ENCODE data around the gene NT5C3A. TPM values are rescaled to one million over a fixed set of nuclear protein-coding genes. Genes with fewer than 3 reads are reported as not detected.

Gene NT5C3A
- total and polyA plus RNA-seq, 2 donors, result 33.0 to 50.0 TPM

GRCh38 chr7:33087356-33087755 lies 24.8 kb upstream of the NT5C3A start:
- WGBS, result 44% methylated on average over 2 of the region's 2 CpGs
- no peak for DNase-seq (ENCODE audit: low read depth in 6 of 9, low spot score in 9 of 9)
- H3K4me3 ChIP-seq (ENCODE audit: low read length in 2 of 2), result no peak overlapping the region

DNA sequence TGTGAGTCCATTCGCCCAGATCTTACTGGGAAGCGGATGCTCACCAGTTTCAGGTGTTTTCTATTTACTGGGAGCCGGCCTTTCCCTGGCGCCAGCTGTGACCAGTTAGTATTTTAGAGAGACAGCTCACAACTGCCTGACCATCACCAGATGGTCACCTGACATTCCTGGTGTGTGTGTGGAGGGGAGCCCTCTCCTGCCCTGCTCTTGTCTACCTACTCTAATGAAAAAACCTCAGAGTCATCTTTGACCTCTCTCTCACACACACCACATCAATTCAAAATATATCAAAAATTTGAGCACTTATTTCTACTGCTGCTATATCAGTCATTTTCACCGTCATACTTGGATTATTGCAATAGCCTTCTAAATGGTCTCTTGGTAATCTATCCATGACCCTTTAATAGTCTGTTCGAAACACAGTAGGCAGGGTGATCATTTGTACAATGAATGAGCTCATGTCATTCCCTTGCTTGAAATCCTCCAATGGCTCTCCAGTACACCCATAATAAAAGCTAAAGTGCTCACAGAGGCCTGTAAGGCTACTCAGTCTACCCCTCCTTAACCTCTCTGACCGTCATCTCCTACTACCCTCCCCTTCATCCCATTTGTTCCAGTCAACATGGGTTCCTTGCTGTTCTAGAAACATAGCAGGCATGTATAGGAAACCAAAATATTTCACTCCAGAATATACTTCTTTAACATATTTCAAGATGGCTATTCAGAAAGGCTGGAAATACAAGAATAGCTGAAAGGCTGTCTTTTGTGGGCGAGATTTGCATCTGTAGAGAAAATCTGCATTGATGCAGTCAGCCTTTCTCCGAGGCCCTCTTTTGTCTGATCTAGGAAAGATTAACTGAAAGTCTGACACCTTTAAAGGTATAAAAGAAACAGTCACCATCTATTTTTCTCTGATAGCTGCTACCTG lies 17.5 kb upstream of the NT5C3A start:
- 95% methylated on average over 9 of the region's 9 CpGs for WGBS
- no peaks in the 10 kb centered on the region for H3K9me3 ChIP-seq (ENCODE audit: control insufficient read depth in 2 of 2, insufficient read depth in 1 of 2, low read length in 1 of 2)
- peaks cover 0 to 4% of the 10 kb centered on the region in 2 donors for H3K4me1 ChIP-seq (ENCODE audit: control insufficient read depth in 2 of 2, insufficient read depth in 2 of 2, low read length in 2 of 2)
- no peaks in the 10 kb centered on the region for H3K27me3 ChIP-seq (ENCODE audit: control insufficient read depth in 2 of 2, insufficient read depth in 1 of 2, low read length in 1 of 2)
- no peaks in the 10 kb centered on the region for H3K36me3 ChIP-seq (ENCODE audit: control insufficient read depth in 2 of 2, insufficient read depth in 2 of 2, low read length in 1 of 2)
- no peak overlapping the region for H3K27ac ChIP-seq (ENCODE audit: low read depth in 1 of 2, low read length in 1 of 2)
- no peak for DNase-seq (ENCODE audit: low read depth in 6 of 9, low spot score in 9 of 9)
- no peak overlapping the region for H3K4me3 ChIP-seq (ENCODE audit: low read length in 2 of 2)

More at GRCh38 chr7:33087356-33087755, 24.8 kb upstream of the NT5C3A start:
- Histone ChIP-seq H3K27me3 (ENCODE audit: control insufficient read depth in 2 of 2, insufficient read depth in 1 of 2, low read length in 1 of 2) (no peaks in the 10 kb centered on the region), H3K9me3 (ENCODE audit: control insufficient read depth in 2 of 2, insufficient read depth in 1 of 2, low read length in 1 of 2) (no peaks in the 10 kb centered on the region), H3K27ac (ENCODE audit: low read depth in 1 of 2, low read length in 1 of 2) (no peak overlapping the region), H3K4me1 (ENCODE audit: control insufficient read depth in 2 of 2, insufficient read depth in 2 of 2, low read length in 2 of 2) (no peaks in the 10 kb centered on the region), H3K36me3 (ENCODE audit: control insufficient read depth in 2 of 2, insufficient read depth in 2 of 2, low read length in 1 of 2) (no peaks in the 10 kb centered on the region)

GRCh38 chr7:33079096-33079495 lies 16.5 kb upstream of the NT5C3A start:
- no peak for DNase-seq (ENCODE audit: low read depth in 6 of 9, low spot score in 9 of 9)
- WGBS, result 94% methylated on average over 2 of the region's 2 CpGs
- H3K27ac ChIP-seq (ENCODE audit: low read depth in 1 of 2, low read length in 1 of 2), result no peak overlapping the region

GRCh38 chr7:33076737-33077136 lies 14.2 kb upstream of the NT5C3A start:
- Histone ChIP-seq H3K27ac (ENCODE audit: low read depth in 1 of 2, low read length in 1 of 2) (no peak overlapping the region), H3K9me3 (ENCODE audit: control insufficient read depth in 2 of 2, insufficient read depth in 1 of 2, low read length in 1 of 2) (no peaks in the 10 kb centered on the region)
- 21% methylated on average over 3 of the region's 3 CpGs for WGBS

More at GRCh38 chr7:33079096-33079495, 16.5 kb upstream of the NT5C3A start:
- no peaks in the 10 kb centered on the region for H3K36me3 ChIP-seq (ENCODE audit: control insufficient read depth in 2 of 2, insufficient read depth in 2 of 2, low read length in 1 of 2)
- H3K27me3 ChIP-seq (ENCODE audit: control insufficient read depth in 2 of 2, insufficient read depth in 1 of 2, low read length in 1 of 2), result no peaks in the 10 kb centered on the region
- H3K4me3 ChIP-seq (ENCODE audit: low read length in 2 of 2), result no peak overlapping the region
- H3K9me3 ChIP-seq (ENCODE audit: control insufficient read depth in 2 of 2, insufficient read depth in 1 of 2, low read length in 1 of 2), result no peaks in the 10 kb centered on the region
- peaks cover 0 to 4% of the 10 kb centered on the region in 2 donors for H3K4me1 ChIP-seq (ENCODE audit: control insufficient read depth in 2 of 2, insufficient read depth in 2 of 2, low read length in 2 of 2)

DNA sequence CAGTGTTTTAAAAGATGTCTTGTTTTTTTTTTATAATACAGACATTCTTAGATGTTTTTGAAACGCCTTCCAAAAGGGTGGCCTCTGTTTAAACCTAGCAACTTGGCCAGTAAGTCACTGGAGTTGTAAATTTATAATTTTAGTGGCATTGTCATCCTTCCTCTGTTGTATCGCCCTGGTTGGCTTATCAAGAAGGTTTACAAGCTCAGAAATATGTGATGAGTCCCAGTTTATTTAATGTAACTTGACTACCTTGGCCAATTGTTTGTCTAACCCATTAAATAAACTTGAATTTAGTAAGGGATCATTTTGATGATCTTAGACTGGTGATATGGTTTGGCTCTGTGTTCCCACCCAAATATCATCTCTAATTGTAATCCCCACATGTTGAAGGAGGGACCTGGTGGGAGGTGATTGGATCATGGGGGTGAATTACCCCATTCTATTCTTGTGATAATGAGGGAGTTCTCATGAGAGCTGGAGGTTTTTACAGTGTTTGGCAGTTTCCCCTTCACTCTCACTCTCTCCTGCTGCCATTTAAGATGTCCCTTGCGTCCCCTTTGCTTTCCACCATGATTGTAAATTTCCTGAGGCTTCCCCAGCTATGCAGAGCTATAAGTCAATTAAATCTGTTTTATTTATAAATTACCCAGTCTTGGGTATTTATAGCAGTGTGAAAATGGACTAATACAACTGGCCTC lies 13.4 kb upstream of the NT5C3A start:
- no peak for DNase-seq (ENCODE audit: low read depth in 6 of 9, low spot score in 9 of 9)
- H3K27me3 ChIP-seq (ENCODE audit: control insufficient read depth in 2 of 2, insufficient read depth in 1 of 2, low read length in 1 of 2), result no peaks in the 10 kb centered on the region
- no peak overlapping the region for H3K4me3 ChIP-seq (ENCODE audit: low read length in 2 of 2)
- H3K4me1 ChIP-seq (ENCODE audit: control insufficient read depth in 2 of 2, insufficient read depth in 2 of 2, low read length in 2 of 2), result peaks cover 0 to 4% of the 10 kb centered on the region in 2 donors
- 78% methylated on average over 3 of the region's 3 CpGs for WGBS
- H3K9me3 ChIP-seq (ENCODE audit: control insufficient read depth in 2 of 2, insufficient read depth in 1 of 2, low read length in 1 of 2), result no peaks in the 10 kb centered on the region
- H3K27ac ChIP-seq (ENCODE audit: low read depth in 1 of 2, low read length in 1 of 2), result no peak overlapping the region
- H3K36me3 ChIP-seq (ENCODE audit: control insufficient read depth in 2 of 2, insufficient read depth in 2 of 2, low read length in 1 of 2), result no peaks in the 10 kb centered on the region

More at GRCh38 chr7:33076737-33077136, 14.2 kb upstream of the NT5C3A start:
- Histone ChIP-seq H3K4me1 (ENCODE audit: control insufficient read depth in 2 of 2, insufficient read depth in 2 of 2, low read length in 2 of 2) (peaks cover 0 to 4% of the 10 kb centered on the region in 2 donors), H3K36me3 (ENCODE audit: control insufficient read depth in 2 of 2, insufficient read depth in 2 of 2, low read length in 1 of 2) (no peaks in the 10 kb centered on the region), H3K27me3 (ENCODE audit: control insufficient read depth in 2 of 2, insufficient read depth in 1 of 2, low read length in 1 of 2) (no peaks in the 10 kb centered on the region), H3K4me3 (ENCODE audit: low read length in 2 of 2) (no peak overlapping the region)
- DNase-seq (ENCODE audit: low read depth in 6 of 9, low spot score in 9 of 9), result no peak

- Histone ChIP-seq H3K4me1 (ENCODE audit: control insufficient read depth in 2 of 2, insufficient read depth in 2 of 2, low read length in 2 of 2) (peaks cover 0 to 4% of the 10 kb centered on the region in 2 donors), H3K4me3 (ENCODE audit: low read length in 2 of 2) (no peak overlapping the region), H3K27me3 (ENCODE audit: control insufficient read depth in 2 of 2, insufficient read depth in 1 of 2, low read length in 1 of 2) (no peaks in the 10 kb centered on the region), H3K27ac (ENCODE audit: low read depth in 1 of 2, low read length in 1 of 2) (no peak overlapping the region), H3K9me3 (ENCODE audit: control insufficient read depth in 2 of 2, insufficient read depth in 1 of 2, low read length in 1 of 2) (peaks cover 2 to 10% of the 10 kb centered on the region in 2 donors), H3K36me3 (ENCODE audit: control insufficient read depth in 2 of 2, insufficient read depth in 2 of 2, low read length in 1 of 2) (no peaks in the 10 kb centered on the region)
- WGBS, result 84% methylated on average over 4 of the region's 4 CpGs
- DNase-seq (ENCODE audit: low read depth in 6 of 9, low spot score in 9 of 9), result no peak
Measured at GRCh38 chr7:33073243-33073642, 10.7 kb upstream of the NT5C3A start.

GRCh38 chr7:33072471-33072870 lies 9.9 kb upstream of the NT5C3A start:
- peaks cover 0 to 4% of the 10 kb centered on the region in 2 donors for H3K4me1 ChIP-seq (ENCODE audit: control insufficient read depth in 2 of 2, insufficient read depth in 2 of 2, low read length in 2 of 2)
- no peak for DNase-seq (ENCODE audit: low read depth in 6 of 9, low spot score in 9 of 9)
- WGBS, result 91% methylated on average over 2 of the region's 2 CpGs

DNA sequence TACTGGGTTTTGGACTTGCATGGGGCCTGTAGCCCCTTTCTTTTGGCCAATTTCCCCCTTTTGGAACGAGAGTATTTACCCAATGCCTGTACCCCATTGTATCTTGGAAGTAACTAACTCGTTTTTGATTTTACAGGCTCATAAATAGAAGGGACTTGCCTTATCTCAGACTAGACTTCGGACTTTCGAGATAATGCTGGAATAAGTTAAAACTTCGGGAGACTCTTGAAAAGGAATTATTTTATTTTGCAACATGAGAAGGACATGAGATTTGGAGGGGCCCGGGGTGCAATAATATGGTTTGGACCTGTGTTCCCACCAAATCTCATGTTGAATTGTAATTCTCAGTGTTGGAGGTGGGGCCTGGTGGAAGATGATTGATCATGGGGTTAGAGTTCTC lies 8.3 kb upstream of the NT5C3A start:
- no peak overlapping the region for H3K4me3 ChIP-seq (ENCODE audit: low read length in 2 of 2)
- H3K9me3 ChIP-seq (ENCODE audit: control insufficient read depth in 2 of 2, insufficient read depth in 1 of 2, low read length in 1 of 2), result peaks cover 2 to 10% of the 10 kb centered on the region in 2 donors
- DNase-seq (ENCODE audit: low read depth in 6 of 9, low spot score in 9 of 9), result no peak
- H3K4me1 ChIP-seq (ENCODE audit: control insufficient read depth in 2 of 2, insufficient read depth in 2 of 2, low read length in 2 of 2), result no peaks in the 10 kb centered on the region
- H3K36me3 ChIP-seq (ENCODE audit: control insufficient read depth in 2 of 2, insufficient read depth in 2 of 2, low read length in 1 of 2), result no peaks in the 10 kb centered on the region
- H3K27me3 ChIP-seq (ENCODE audit: control insufficient read depth in 2 of 2, insufficient read depth in 1 of 2, low read length in 1 of 2), result no peaks in the 10 kb centered on the region
- no peak overlapping the region for H3K27ac ChIP-seq (ENCODE audit: low read depth in 1 of 2, low read length in 1 of 2)
- 88% methylated on average over 6 of the region's 6 CpGs for WGBS

More at GRCh38 chr7:33072471-33072870, 9.9 kb upstream of the NT5C3A start:
- Histone ChIP-seq H3K36me3 (ENCODE audit: control insufficient read depth in 2 of 2, insufficient read depth in 2 of 2, low read length in 1 of 2) (no peaks in the 10 kb centered on the region), H3K27ac (ENCODE audit: low read depth in 1 of 2, low read length in 1 of 2) (no peak overlapping the region), H3K27me3 (ENCODE audit: control insufficient read depth in 2 of 2, insufficient read depth in 1 of 2, low read length in 1 of 2) (no peaks in the 10 kb centered on the region), H3K4me3 (ENCODE audit: low read length in 2 of 2) (no peak overlapping the region), H3K9me3 (ENCODE audit: control insufficient read depth in 2 of 2, insufficient read depth in 1 of 2, low read length in 1 of 2) (peaks cover 2 to 10% of the 10 kb centered on the region in 2 donors)

DNA sequence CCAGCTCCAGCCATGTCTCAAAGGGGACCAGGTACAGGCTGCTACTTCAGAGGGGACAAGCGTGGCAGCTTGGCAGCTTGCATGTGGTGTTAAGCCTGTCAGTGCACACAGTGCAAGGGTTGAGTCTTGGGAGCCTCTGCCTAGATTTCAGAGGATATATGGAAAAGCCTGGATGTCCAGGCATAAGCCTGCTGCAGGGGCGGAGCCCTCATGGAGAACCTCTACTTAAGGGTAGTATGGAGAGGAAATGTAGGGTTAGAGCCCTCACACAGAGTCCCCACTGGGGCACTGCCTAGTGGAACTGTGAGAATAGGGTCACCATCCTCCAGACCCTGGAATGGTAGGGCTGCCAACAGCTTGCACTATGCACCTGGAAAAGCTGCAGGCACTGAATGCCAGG lies 7.7 kb upstream of the NT5C3A start:
- Histone ChIP-seq H3K4me1 (ENCODE audit: control insufficient read depth in 2 of 2, insufficient read depth in 2 of 2, low read length in 2 of 2) (no peaks in the 10 kb centered on the region), H3K36me3 (ENCODE audit: control insufficient read depth in 2 of 2, insufficient read depth in 2 of 2, low read length in 1 of 2) (no peaks in the 10 kb centered on the region), H3K27ac (ENCODE audit: low read depth in 1 of 2, low read length in 1 of 2) (no peak overlapping the region), H3K4me3 (ENCODE audit: low read length in 2 of 2) (no peak overlapping the region), H3K9me3 (ENCODE audit: control insufficient read depth in 2 of 2, insufficient read depth in 1 of 2, low read length in 1 of 2) (peaks cover 2 to 10% of the 10 kb centered on the region in 2 donors), H3K27me3 (ENCODE audit: control insufficient read depth in 2 of 2, insufficient read depth in 1 of 2, low read length in 1 of 2) (no peaks in the 10 kb centered on the region)
- DNase-seq (ENCODE audit: low read depth in 6 of 9, low spot score in 9 of 9), result no peak
- 94% methylated on average over 2 of the region's 2 CpGs for WGBS
